NK-92 treated with Interleukin-12 subunit alpha and Interleukin-12 subunit beta, amount 100 ng/mL, for 24 hours (cell line): ENCODE data around the gene TMEM183A.

ENCODE experiments used
- DNase-seq: peaks from one replicate; lab custom pipeline; 2025; lab: John Stamatoyannopoulos, UW

The TMEM183A gene

GRCh38 chr1:203072002-203072602 is 64.9 kb downstream of the TMEM183A start:
- DNase-seq, result no peak

DNA sequence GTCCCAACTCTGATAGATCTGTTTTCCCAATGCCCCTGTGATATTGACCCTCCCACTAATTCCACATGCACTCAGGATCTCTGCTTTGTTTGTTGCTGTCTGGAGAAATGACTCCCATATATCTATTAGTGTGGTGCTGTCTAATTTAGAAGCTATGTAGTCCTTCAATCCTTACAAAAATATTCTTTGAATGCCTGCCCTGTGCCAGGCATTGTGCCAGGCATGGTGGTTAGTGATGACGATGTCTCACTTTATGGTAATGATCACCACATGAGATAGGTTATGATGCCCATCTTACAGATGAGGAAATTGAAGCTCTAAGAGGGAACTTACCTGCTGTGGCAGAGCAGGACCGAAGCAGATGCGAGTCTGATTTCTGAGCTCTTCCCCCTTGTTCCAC is 65.7 kb downstream of the TMEM183A start:
- no peak for DNase-seq

DNA sequence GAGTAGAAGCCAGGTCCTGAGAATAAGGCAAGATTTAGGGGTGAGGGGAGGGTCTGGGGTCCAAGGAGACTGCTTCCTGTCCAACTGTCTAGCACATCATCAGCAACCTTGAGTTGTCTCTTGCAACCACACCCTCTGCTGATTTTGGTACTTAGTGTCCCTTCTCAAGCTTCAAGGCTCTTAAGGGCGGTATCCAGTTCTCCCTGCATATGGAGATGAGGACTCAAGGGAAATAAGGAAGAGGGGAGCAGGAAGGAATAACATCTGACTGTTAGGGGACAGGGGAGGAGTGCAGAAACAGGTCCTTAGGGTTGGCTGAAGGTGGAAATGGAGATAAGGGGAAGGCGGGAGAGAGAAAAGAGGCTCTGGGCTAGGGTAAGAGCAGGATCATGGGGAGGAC is 66.3 kb downstream of the TMEM183A start:
- DNase-seq, result no peak
